Prostate gland (tissue), 2 donors: Measurements from ENCODE around the gene SMPD1. TPM values are rescaled to one million over a fixed set of nuclear protein-coding genes. Genes with fewer than 3 reads are reported as not detected.

Experiments
- DNase-seq: peaks from one replicate; pipeline ENCODE4 v3.0.0-alpha.2; 2019; ENCODE audit warnings: low spot score
- H3K27ac ChIP-seq, 2 donors: fragments of 200-600 bp; sonication (generic); 2 replicates each; pipeline ENCODE4 v1.5.1; 2017 to 2019
- H3K27me3 ChIP-seq: fragments of 200-600 bp; sonication (generic); replicated peaks from 2 replicates; pipeline ENCODE4 v1.5.1; 2019; ENCODE audit not compliant: insufficient read depth
- H3K36me3 ChIP-seq, 2 donors: fragments of 200-600 bp; sonication (generic); 1 replicate in 1 of 2; 2 replicates in 1 of 2; pipeline versions ENCODE4 v1.5.1 to v1.8.1; 2017 to 2019
- H3K4me1 ChIP-seq: fragments of 200-600 bp; sonication (generic); replicated peaks from 2 replicates; pipeline ENCODE4 v1.5.1; 2019
- H3K4me3 ChIP-seq, 2 donors: fragments of 200-600 bp; sonication (generic); 2 replicates each; pipeline ENCODE4 v1.5.1; 2017 to 2019
- H3K9me3 ChIP-seq: fragments of 200-600 bp; sonication (generic); 2 replicates; pipeline ENCODE4 v1.5.1; 2017
- POLR2A ChIP-seq: fragments of 450-650 bp; IDR thresholded peaks from one replicate; pipeline ENCODE4 v1.6.1; 2016; ENCODE audit warnings: antibody characterized with exemption, mild to moderate bottlenecking
- POLR2AphosphoS5 ChIP-seq: sonication (generic); formaldehyde crosslinking; IDR thresholded peaks from one replicate; pipeline ENCODE4 v1.6.1; 2017; ENCODE audit warnings: antibody characterized with exemption
- WGBS: methylation state at CpG from one replicate; pipeline ENCODE4 v1.1.5; 2018; 5-methylcytosine and 5-hydroxymethylcytosine counted together
- intact Hi-C: fragments of 100-400 bp; cut with DNase I; formaldehyde crosslinking; loops from one replicate; pipeline ENCODE4 v1.14.2; 2022
- total RNA-seq, 2 donors: library from RNA; depleted of rRNA; stranded (reverse); fragments of >200 nt; gene quantifications; one replicate each; pipeline ENCODE4 v1.1.0, GENCODE V29; 2016
- TF ChIP-seq, protein P1 (sequence below), 4 experiments: fragments of 200-600 bp in 2 of 4; fragments of 450-650 bp in 2 of 4; sonication (generic) in 2 of 4; IDR thresholded peaks; 1 replicate in 3 of 4; 2 replicates in 1 of 4; pipeline ENCODE4 v1.5.1; 2016 to 2019; ENCODE audit warnings: antibody characterized with exemption in 4 of 4, mild to moderate bottlenecking in 2 of 4, moderate library complexity in 2 of 4

SMPD1 gene
- total RNA-seq, 2 donors from 2014 or later: 51.7 to 59.2 TPM

DNA sequence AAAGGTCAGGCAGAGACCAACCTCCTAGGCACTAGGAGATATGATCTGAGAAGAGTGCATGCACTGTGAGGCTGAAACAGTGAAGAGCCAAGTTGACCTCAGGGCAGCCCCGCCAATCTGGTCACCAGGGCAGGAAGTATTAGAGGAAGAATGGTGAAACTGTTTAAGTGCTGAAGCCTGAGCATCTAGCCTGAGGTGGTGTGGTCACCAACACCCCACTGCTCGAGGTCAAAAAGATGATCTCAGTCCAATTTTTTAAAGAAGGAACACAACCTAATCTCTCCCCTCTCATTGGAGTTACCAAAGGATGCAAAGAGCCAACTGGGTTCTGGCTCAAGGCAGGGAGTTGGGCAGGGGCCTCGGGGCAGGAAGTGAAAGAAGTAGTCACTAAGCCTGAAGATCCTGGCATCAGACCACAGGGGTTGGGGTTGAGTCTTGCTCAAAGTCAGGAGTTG lies 24.6 kb downstream of the SMPD1 start:
- TF ChIP-seq POLR2A: no peak
- no peak for TF ChIP-seq POLR2AphosphoS5
- TF ChIP-seq, protein P1, sequence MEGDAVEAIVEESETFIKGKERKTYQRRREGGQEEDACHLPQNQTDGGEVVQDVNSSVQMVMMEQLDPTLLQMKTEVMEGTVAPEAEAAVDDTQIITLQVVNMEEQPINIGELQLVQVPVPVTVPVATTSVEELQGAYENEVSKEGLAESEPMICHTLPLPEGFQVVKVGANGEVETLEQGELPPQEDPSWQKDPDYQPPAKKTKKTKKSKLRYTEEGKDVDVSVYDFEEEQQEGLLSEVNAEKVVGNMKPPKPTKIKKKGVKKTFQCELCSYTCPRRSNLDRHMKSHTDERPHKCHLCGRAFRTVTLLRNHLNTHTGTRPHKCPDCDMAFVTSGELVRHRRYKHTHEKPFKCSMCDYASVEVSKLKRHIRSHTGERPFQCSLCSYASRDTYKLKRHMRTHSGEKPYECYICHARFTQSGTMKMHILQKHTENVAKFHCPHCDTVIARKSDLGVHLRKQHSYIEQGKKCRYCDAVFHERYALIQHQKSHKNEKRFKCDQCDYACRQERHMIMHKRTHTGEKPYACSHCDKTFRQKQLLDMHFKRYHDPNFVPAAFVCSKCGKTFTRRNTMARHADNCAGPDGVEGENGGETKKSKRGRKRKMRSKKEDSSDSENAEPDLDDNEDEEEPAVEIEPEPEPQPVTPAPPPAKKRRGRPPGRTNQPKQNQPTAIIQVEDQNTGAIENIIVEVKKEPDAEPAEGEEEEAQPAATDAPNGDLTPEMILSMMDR (IDR thresholded peaks at IDR 0.05): no peak
- no peak overlapping the region for H3K27ac ChIP-seq
- no peaks in the 10 kb centered on the region for H3K27me3 ChIP-seq
- H3K36me3 ChIP-seq: peaks cover 0 to 5% of the 10 kb centered on the region in 2 donors
- H3K4me3 ChIP-seq: no peak overlapping the region
- intact Hi-C loops: no loop called here
- peaks cover 3% of the 10 kb centered on the region for H3K4me1 ChIP-seq
- no peaks in the 10 kb centered on the region for H3K9me3 ChIP-seq
- DNase-seq: no peak
- 71% methylated on average over 3 of the region's 3 CpGs for WGBS

DNA sequence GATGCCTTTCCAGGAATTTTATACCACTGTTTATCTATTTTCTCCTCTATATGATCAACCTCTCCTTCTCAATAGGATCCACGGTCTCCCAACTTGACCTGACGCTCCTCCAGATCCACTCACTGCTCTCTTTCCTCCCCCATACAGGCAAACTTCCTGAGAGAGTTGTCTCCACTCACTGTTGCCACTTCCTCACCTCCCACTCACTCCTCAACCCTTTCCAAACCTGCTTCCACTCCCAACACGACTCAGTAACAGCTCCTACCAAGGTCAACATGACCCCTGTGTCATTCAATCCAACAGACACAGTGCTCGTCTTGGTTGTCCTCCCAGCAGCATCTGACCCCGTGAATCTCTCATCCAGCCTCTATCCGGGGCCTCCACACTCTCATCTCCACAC lies 25.5 kb downstream of the SMPD1 start:
- Histone ChIP-seq H3K27me3 (no peaks in the 10 kb centered on the region), H3K9me3 (no peaks in the 10 kb centered on the region), H3K4me3 (no peak overlapping the region), H3K4me1 (peaks cover 5% of the 10 kb centered on the region), H3K27ac (no peak overlapping the region), H3K36me3 (peaks cover 0 to 2% of the 10 kb centered on the region in 2 donors)
- no peak for DNase-seq
- WGBS: 89% methylated on average over 6 of the region's 6 CpGs
- intact Hi-C loops: no loop called here
- TF ChIP-seq POLR2A (no peak), POLR2AphosphoS5 (no peak)
- TF ChIP-seq, protein P1 (IDR thresholded peaks at IDR 0.05): no peak

DNA sequence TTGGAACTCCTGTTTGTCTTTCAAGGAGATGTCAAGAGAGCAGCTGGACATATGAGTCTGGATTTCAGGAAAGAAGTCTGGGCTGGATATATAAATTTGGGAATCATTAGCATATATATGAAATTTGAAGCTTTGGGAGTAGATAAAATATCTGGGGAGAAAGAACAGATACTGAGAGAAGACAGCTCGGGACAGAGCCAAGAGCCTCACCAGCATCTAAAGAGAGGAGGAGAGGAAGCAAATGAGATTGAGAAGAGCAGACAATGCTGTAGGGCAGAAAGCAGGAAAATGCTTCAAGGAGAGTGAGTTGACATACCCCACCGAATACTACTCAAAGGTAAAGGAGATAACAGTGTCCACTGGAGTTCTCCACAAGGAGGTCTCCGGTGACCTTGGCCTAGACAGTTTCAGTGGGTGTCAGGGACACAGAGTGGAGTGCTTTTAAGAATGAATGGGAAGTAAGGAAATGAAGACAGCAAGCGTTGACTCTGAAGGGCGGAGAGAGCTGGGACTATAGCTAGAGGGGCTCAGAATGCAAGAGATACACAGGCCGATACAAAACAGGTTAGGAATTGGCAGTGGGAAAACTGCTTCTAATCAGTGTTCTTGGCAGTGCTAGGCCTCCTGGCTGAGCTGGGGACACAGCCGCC lies 27.8 kb downstream of the SMPD1 start:
- intact Hi-C loops: no loop called here
- DNase-seq: no peak
- Histone ChIP-seq H3K27me3 (no peaks in the 10 kb centered on the region), H3K4me1 (peaks cover 5% of the 10 kb centered on the region), H3K27ac (peak overlapping the region; percentile 82 to 91), H3K9me3 (no peaks in the 10 kb centered on the region), H3K36me3 (no peaks in the 10 kb centered on the region), H3K4me3 (peak overlapping the region; percentile 86 to 92)
- TF ChIP-seq POLR2AphosphoS5 (no peak), POLR2A (no peak)
- TF ChIP-seq, protein P1 (IDR thresholded peaks at IDR 0.05): no peak
- 25% methylated on average over 7 of the region's 7 CpGs for WGBS

DNA sequence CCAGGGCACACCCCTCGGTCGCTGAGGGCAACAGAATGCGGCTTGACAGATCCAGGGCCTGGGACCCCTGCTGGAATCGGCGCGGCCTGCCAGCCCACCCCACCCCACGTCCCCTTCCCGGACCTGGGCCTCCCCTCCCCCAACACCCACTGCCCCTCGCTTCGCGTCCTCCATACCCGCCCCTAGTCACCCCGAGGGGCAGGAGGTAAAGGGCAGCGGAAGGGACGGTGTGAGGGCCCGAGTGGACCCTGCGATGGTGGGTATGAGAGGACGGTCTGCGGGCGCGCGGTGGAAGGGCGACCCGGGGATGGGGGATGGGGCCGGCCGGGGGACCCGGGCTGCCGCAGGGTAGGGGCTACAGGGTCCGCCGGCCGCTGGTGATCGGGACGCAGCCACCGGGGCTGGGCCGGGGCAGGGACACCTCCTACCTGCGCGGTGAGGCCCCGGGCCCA lies 28.3 kb downstream of the SMPD1 start:
- Histone ChIP-seq H3K36me3 (no peaks in the 10 kb centered on the region), H3K4me3 (peak overlapping the region; percentile 86 to 92), H3K27me3 (no peaks in the 10 kb centered on the region), H3K27ac (peak overlapping the region; percentile 82 to 91), H3K4me1 (peaks cover 5% of the 10 kb centered on the region), H3K9me3 (no peaks in the 10 kb centered on the region)
- intact Hi-C loops: no loop called here
- WGBS: 1% methylated on average over 33 of the region's 38 CpGs
- no peak for DNase-seq
- TF ChIP-seq POLR2A: no peak
- TF ChIP-seq, protein P1 (IDR thresholded peaks at IDR 0.05): no peak
- TF ChIP-seq POLR2AphosphoS5: no peak
